GM21447 (cell line): ENCODE results near the gene CCPG1.

Experiments used
- ATAC-seq: cut with Tn5 transposase; IDR thresholded peaks from one replicate; pipeline ENCODE4 v1.9.1; 2021; ENCODE audit not compliant: unreplicated experiment

CCPG1 gene

DNA sequence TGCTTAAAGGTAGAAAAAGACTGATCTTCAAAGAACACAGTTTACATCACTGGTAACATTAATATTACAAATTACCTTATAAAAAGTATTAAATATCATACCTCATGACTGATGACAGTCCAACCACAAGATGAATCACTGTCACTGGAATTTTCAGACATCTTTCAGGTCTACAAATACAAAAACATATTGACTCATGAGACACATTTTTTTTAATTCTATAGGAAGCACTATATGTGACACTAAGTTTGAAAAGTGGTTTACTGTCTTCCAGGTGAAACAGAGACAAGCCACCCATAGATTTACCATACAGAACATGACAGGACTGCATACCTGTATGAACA lies 18.9 kb downstream of the CCPG1 start:
- no peak for ATAC-seq

DNA sequence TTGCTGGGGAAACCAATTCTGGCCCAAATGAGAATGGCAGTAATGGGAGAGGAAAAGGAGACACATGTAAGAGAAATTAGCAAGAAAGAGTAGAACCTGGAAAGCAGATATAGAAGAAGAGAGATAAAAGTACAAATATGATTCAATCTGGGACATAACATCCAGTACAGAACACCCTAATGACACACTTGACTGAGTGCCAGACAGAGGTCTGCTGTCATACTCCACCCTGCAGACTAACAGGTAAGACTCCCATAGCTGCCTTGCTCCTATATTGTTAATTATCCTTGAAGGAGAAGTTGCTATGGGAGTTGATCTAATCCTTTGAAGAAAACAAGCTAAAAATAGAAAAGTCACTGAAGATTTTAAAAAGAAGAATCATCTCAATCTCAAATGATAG lies 21.1 kb downstream of the CCPG1 start:
- no peak for ATAC-seq

DNA sequence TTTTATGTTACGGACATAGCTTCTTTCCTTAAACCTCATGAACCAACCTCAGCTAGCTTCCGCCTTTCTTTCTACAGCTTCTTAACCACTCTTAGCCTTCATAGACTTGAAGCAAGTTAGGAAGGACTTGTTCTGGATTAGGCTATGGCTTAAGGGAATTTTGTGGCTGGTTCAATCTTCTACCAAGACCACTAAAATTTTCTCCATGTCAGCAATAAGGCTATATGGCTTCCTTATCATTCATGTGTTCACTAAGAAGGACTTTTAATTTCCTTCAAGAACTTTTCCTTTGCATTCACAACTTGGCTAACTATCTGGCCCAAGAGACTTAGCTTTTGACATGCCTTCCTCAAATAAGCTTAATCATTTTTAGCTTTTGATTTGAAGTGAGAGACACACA lies 24.5 kb downstream of the CCPG1 start:
- ATAC-seq, result no peak

DNA sequence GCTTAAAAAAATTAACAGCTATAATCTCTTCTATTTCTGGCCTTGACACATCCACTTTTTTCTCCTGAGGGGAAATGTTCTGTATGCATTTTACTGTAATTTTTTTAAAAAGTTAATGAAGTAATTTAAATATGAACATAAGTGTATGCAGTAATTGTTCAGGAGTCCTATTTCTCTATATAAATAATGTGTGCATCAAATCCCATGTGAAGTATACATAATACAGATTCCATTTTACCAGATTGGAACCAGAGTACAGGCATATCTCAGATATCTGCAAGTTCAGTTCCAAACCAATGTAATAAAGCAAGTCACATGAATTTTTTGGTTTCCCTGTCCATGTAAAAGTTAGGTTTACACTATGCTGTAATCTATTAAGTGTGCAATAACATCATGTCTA lies 26.6 kb downstream of the CCPG1 start:
- no peak for ATAC-seq

DNA sequence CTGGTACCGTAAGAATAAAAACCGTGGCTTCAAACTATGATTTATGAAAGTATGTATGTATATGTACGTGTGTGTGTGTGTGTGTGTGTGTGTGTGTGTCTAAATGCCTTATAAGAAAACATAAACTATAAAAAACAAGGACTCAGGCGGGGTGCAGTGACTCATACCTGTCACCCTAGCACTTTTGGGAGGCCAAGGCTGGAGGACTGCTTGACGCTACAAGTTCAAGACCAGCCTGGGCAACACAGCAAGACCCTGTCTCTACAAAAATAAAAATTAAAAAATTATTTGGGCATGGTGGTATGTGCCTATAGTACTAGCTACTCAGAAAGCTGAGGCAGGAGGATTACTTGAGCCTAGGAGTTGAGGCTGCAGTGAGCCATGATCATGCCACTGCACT lies 29.1 kb downstream of the CCPG1 start:
- no peak for ATAC-seq

DNA sequence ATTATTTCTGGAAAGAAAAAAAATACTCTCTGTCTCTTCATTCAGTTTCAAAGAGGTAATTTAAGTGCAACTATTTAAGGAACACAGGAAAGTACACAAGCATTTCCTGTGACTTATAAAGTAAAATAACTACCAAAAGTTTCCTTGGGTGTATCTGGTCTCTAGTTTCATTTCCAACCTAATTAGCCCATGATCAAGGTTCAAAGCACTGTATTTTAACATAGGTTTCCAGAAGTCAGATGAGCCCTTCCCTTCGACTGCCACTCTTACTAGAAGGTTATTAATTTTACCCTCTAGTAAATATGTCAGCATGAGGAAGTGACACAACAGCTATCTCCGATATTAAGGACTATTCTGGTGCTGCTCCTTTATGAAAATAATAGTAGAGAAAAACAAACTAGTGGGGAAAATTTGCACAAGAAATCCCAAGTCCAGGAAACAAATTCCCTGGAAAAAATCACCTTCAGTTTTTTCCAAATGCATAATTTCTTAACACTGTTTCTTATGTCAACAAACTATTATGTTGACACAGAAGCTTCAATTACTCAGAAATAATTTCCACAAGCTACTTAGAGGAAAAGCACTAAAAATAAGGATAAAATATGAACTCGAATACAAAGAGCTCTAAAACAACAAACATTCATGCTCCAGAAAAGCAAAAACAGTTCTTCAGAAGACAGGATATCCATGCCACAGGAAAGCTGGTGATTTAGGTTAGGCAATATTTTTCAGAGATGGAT lies 35.3 kb downstream of the CCPG1 start:
- ATAC-seq, result peak; percentile 66

DNA sequence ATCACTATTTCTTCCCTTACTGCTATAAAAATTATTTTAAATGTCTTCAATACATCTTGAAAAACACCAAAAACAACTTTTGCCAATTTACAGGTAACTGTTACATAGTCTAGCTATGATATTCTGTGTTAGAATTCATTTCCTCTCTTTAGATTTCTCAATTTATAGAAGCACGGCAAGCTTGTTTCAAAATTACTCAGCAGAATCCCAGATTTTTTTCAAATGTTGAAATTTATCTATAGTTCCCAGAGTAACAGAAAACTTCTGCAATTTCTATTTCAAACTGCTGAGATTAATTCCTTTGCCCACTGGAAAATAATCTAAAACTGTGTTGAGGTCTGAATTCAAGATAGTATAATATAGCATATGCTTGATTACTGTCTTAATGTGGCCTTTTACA lies 41.2 kb downstream of the CCPG1 start:
- ATAC-seq, result no peak

DNA sequence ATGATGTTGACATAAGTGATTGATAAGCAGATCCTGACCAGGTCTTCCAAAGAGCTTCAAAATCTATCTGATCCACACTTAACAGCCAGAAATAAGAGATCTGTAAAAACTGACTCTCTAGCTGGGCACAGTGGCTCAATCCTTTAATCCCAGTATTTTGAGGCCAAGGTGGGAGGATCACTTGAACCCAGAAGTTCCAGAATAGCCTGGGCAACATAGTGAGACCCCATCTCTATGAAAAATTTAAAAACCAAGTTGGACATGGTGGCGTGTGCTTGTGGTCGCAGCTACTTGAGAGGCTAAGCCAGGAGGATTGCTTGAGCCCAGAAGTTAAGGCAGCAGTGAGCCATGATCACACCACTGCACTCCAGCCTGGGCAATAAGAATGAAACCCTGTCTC lies 45.5 kb downstream of the CCPG1 start:
- ATAC-seq, result no peak

DNA sequence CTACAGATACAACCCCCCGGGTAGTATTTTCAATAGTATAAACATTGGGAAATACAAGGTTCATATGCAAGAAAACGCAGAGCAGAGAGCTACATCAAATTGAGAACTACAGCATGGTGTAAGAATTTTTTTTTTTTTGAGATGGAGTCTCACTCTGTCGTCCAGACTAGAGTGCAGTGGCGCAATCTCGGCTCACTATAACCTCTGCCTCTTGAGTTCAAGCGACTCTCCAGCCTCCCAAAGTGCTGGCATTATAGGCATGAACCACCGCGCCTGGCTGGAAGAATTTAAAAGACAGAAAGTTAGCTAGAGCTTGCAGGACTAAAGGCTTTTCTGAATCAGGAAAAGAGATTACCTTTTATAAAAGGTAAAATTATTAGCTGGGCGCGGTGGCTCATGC lies 47.1 kb downstream of the CCPG1 start:
- no peak for ATAC-seq

DNA sequence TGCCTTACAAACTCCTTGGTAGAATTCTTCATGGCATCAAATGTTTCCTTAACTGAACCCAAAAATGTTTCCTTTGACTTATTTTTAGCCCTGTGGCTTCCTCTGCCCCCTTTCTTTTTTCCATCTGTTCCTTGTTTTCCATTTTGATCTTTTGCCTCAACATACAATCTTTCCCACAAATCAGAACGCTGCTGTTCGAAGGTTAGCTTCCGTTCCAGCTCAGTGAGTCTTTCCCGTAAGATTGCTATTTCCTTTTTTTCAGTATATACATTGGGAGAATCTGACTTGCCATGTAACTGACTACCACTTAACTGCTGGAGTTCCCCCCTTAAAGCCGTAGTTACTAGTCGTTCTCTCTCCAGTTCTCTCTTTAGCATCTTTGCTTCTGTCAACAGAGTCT lies 47.9 kb downstream of the CCPG1 start:
- no peak for ATAC-seq

DNA sequence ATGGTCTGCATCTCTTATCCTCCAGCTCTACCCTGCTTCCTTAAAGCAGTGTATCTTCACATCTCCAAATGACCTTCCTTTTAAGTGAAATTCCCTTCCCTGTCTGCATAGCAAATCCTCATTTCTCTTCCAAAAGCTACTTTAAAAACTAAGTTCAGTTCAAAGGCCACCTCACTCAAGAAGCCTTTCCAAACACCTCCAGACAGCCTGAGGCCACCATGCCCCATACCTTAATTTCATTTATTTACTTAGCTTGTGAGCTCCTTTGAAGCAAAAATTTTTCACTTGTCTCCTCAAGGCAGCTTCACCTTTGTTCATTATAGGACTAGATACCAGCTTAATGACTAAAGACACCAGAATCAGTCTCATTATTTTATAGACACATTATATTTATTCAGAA lies 49.7 kb downstream of the CCPG1 start:
- no peak for ATAC-seq

DNA sequence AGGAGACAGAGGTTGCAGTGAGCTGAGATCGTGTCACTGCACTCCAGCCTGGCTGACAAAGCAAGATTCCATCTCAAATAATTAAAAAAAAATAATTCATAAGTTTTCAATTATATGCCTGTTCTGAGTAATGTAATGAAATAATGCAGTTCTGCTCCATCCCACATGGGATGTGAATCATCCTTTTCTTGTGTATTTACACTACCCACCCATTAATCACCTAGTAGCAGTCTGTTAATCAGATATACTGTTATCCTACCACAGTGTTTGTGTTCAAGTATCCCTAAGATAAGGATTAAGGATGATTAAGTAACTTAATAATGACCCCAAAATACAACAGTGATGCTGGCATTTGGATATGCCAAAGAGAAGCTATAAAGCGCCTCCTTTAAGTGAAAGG lies 50.4 kb downstream of the CCPG1 start:
- no peak for ATAC-seq

DNA sequence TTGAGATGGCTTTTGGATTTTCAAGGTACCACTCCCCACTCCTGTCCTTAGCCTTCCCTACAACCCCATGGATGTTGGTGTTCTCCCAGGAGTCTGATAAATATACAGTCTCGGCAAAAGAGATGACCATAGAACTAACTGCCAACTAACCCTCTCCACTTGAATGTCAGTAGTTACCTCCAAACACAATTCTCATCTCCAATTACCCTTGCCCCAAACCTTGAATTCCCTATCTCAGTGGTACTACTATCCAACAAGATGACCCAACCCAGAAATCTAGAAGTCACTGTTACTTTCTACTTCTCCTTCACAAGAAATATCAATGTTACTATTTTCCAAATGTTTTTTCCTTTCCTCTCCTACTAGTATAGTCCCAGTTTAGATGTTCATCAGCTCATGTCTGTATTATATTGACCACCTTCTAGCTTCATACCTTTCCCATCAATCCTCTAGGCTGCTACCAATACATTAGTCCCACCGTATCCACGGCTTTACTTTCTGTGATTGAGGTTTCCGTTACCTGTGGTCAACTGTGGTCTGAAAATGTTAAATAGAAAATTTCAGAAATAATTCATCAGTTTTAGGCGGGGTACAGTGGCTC lies 51.1 kb downstream of the CCPG1 start:
- ATAC-seq, result no peak

DNA sequence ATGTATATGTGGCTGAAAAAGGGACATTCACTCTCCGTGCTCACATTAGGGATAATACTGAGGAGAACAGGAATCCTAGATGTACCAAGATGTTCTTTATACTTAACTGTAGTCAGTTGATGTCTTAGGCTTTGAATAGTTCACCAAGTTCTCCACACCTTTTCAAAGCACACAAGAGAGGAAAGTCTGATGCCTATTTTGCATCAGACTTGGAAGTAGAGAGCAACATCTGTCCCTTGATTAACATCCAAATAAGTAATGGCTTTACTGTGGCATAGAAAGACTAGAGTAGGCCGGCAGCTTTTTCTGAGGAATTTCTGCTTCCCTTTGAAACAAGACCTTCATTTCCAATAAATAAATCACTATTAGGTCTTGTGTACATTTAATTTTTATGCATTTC lies 55.1 kb downstream of the CCPG1 start:
- no peak for ATAC-seq

DNA sequence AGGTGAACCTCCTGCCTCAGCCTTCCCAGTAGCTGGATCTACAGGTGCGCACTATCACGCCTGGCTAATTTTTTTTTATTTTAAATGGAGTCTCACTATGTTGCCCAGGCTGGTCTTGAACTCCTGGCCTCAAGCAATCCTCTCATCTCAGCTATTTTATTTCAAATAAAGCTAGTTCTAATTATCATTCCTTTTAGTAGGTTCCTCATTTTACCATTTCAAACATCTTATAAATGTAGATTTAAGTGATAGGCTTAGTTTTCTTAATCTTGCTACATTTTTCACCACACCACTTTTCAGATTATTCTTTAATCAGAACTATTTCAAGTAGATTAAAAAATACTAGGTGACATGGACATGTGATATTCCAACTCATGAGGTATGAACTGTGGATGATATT lies 58.9 kb downstream of the CCPG1 start:
- ATAC-seq, result no peak

DNA sequence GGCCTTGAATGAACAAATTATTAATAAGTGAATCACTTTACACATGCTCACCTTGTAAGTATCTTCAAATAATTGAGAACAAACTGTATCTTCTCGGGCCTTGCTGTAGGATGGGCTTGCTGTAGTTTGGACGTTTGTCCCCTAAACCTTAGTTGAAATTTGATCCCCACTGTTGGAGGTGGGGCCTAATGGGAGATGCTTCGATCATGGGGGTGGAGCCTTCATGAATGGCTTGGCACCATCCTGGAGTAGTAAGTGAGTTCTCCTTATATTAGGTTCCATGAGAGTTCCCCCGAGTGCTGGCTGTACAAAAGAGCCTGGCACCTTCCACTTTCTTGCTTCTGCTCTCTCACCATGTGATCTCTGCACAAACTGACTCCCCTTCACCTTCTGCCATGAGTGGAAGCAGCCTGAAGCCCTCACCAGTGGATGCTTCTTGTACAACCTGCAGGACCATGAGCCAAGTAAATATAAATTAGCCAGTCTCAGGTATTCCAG lies 59.8 kb downstream of the CCPG1 start:
- no peak for ATAC-seq

DNA sequence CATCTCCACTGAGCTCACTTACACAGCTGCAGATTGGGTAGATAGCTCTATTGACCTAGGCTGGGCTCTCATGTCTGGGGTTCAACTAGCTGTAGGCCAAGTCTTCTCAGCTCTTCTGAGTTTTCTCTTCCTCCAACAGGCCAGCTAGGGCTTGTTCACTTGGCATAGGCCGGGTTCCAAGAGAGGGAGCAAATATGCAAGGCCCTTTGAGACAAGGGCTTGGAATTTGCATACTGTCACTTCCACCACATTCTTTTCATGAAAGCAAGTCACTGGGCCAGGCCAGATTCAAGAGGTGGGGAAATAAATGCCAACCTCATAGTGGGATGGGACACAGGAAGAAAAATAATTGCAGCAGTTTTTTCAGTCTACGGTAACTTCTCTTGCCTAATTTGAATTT lies 64.0 kb downstream of the CCPG1 start:
- ATAC-seq, result no peak

DNA sequence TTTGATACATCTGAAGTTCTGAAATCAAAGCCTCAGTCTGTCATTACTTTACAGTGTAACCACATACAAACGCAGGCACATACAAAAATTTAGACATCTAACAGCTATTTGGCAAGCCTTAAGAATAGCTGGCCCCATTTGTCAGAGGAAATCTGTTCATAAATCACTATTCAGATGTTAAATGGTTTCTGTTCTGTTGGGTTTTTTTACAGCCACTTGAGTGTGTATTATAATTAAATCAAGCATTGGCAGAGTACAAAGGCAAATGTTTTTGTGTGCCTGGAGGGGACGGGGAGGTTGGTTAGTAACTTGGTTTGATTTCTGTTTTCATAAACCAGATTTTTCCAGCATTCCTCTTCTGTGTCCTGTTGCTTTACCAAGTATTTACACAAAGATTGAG lies 65.0 kb downstream of the CCPG1 start:
- ATAC-seq, result no peak

DNA sequence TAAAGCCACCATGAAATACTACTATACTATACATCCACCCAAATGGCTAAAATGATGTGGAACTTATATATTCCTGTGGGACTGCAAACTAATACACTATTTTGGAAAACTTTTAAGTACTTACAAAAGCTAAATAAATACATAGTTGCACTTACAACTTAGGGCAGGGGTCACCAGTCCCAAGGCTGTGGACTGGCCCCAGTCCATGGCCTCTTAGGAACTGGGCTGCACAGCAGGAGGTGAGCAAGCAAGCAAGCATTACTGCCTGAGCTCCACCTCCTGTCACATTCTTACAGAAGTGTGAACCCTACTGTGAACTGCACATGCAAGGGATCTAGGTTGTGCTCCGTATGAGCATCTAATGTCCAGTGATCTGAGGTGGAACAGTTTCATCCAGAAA lies 71.0 kb downstream of the CCPG1 start:
- ATAC-seq, result no peak

DNA sequence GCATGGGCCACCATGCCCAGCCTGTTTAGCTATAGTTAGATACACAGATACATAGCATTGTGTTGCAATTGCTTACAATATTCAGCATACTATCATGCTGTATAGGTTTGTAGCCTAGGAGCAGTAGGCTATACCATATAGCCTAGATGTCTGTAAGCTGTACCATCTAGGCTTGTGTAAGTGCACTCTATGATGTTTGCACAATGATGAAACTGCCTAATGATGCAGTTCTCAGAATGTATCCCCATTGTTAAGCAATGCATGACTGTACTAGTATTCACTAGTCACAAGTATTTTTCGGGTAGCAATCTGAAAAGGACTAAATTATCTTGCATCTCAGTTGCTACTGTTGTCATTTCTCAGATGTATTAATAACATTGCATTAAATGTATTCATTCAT lies 73.2 kb downstream of the CCPG1 start:
- ATAC-seq, result no peak

DNA sequence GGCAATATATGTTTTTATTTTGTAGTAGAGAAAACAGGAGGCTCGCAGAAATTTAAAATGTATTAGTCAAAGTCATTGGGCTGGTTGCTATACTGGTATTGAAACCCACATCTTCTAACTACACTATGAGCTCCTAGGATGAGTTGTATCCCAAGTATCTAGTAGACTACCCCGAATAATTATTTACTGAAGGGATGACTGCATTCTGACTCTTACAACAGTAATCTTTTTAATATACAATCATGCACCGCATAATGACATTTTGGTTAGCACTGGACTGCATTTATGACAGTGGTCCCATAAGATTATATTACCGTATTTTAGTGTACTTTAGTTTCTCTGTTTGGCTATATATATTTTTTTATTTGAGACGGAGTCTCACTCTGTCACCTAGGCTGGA lies 73.8 kb downstream of the CCPG1 start:
- ATAC-seq, result no peak

DNA sequence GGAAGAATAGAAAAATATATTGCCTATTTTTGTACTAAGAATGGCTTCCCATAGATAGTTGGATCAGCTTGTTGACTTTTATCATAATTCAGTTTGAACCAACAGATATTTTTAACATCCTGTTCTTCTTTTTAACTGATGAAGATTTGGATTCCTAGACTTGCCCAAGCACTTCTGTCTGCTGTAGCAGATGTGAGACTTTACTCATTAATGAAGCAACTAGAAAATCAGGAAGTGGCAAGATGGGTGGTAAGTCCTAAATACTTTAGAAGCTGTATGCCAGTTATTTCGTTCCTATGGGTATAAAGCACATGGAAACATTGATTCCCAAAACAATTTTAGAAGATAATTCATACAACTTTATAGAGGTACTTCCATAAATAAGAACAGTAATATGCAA lies 80.8 kb downstream of the CCPG1 start:
- ATAC-seq, result no peak

DNA sequence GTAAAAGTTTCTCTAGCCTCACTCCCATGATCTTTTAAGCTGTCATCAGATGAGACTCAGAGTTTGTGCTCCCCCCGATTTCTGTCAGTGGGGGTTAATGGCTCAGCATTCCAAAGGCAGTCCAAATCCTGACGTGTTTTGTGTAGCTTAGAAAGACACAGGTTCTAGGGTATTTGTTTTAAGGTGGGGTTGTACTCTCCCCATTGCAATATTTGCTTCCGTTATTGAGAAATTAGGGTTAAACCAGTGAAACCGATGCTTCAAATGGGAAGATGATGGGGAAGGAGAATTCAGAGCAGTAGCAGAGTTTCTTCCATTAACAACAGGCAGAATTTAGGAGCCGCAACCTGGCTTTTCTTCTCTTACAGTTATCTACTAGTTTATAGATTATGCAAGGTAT lies 85.7 kb downstream of the CCPG1 start:
- ATAC-seq, result no peak
